Measurements from ENCODE around the gene RXRA. TPM values are rescaled to one million over a fixed set of nuclear protein-coding genes. Genes with fewer than 3 reads are reported as not detected.
A peak's percentile ranks its signal among the peaks of the same experiment; 100 is the strongest.

Gene RXRA
- total and polyA plus RNA-seq, 7 experiments from 2014 or later, result 0.31 to 59.5 (median 8.4) TPM

- H3K27ac ChIP-seq (ENCODE audit: low read depth, low read length), result no peak overlapping the region
- no peaks in the 10 kb centered on the region for H3K27me3 Mint-ChIP-seq
- intact Hi-C loops (cut with micrococcal nuclease), result no loop called here
These were observed 10.7 kb downstream of the RXRA start for GRCh38 chr9:134336924-134337323.

DNA sequence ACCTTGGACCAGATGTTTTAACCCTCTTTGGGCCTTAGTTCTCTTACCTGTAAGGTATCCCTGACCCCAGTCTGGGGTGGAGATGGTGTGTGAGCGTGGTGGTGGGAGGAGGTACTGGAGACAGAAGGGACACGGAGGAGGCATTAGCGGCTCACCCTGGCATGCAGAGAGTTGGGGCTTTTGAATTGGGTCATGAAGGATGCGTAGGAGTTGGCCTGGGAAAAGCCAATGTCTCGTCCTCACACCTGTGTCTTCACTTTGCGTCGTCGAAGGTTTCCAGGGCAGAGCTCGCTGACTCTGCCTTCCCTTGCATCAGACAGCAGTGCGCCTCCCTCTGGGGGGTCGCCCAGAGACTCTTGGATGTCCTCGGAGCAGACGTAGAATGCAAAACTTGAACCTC is 11.2 kb downstream of the RXRA start:
- no peaks in the 10 kb centered on the region for H3K27me3 ChIP-seq (ENCODE audit: control insufficient read depth in 2 of 2, insufficient read depth in 2 of 2, low read length in 2 of 2)
- intact Hi-C loops (cut with micrococcal nuclease), result no loop called here
- H3K4me1 ChIP-seq (ENCODE audit: control insufficient read depth in 2 of 2, insufficient read depth in 2 of 2, low read length in 2 of 2), result no peaks in the 10 kb centered on the region
- DNase-seq (no peak), ATAC-seq (no peak)
- Mint-ChIP-seq H3K27me3 (no peaks in the 10 kb centered on the region), H3K36me3 (no peaks in the 10 kb centered on the region), H3K27ac (peak overlapping the region in 1 of 9 donors; percentile 51), H3K9me3 (no peaks in the 10 kb centered on the region), H3K4me3 (no peak overlapping the region), H3K4me1 (peaks cover 0 to 21% (median 6%) of the 10 kb centered on the region in 7 donors)
- ChIA-PET CTCF (no interaction called here), POLR2A (no interaction called here)
- H3K9me3 ChIP-seq (ENCODE audit: control insufficient read depth in 2 of 3, low read length in 3 of 3), result no peaks in the 10 kb centered on the region
- no peak overlapping the region for H3K4me3 ChIP-seq (ENCODE audit: low read length)
- no peak overlapping the region for H3K27ac ChIP-seq (ENCODE audit: low read depth, low read length)
- no peaks in the 10 kb centered on the region for H3K36me3 ChIP-seq (ENCODE audit: control insufficient read depth in 2 of 3, insufficient read depth in 3 of 3, low read length in 3 of 3)

More at GRCh38 chr9:134336924-134337323, 10.7 kb downstream of the RXRA start:
- Mint-ChIP-seq H3K9me3 (no peaks in the 10 kb centered on the region), H3K4me1 (peaks cover 0 to 16% (median 6%) of the 10 kb centered on the region in 7 donors), H3K36me3 (no peaks in the 10 kb centered on the region), H3K27ac (no peak overlapping the region), H3K4me3 (no peak overlapping the region)
- H3K36me3 ChIP-seq (ENCODE audit: control insufficient read depth in 2 of 3, insufficient read depth in 3 of 3, low read length in 3 of 3), result no peaks in the 10 kb centered on the region
- no peaks in the 10 kb centered on the region for H3K9me3 ChIP-seq (ENCODE audit: control insufficient read depth in 2 of 3, low read length in 3 of 3)
- no peaks in the 10 kb centered on the region for H3K27me3 ChIP-seq (ENCODE audit: control insufficient read depth in 2 of 2, insufficient read depth in 2 of 2, low read length in 2 of 2)
- H3K4me3 ChIP-seq (ENCODE audit: low read length), result no peak overlapping the region
- POLR2A ChIA-PET, result no interaction called here
- H3K4me1 ChIP-seq (ENCODE audit: control insufficient read depth in 2 of 2, insufficient read depth in 2 of 2, low read length in 2 of 2), result no peaks in the 10 kb centered on the region
- CTCF ChIA-PET, result interaction anchor here (0.7 kb wide), 1 partner anchor 12 kb away, joined by 3 read pairs; no protein-coding TSS in a partner anchor
- ATAC-seq (no peak), DNase-seq (no peak)

DNA sequence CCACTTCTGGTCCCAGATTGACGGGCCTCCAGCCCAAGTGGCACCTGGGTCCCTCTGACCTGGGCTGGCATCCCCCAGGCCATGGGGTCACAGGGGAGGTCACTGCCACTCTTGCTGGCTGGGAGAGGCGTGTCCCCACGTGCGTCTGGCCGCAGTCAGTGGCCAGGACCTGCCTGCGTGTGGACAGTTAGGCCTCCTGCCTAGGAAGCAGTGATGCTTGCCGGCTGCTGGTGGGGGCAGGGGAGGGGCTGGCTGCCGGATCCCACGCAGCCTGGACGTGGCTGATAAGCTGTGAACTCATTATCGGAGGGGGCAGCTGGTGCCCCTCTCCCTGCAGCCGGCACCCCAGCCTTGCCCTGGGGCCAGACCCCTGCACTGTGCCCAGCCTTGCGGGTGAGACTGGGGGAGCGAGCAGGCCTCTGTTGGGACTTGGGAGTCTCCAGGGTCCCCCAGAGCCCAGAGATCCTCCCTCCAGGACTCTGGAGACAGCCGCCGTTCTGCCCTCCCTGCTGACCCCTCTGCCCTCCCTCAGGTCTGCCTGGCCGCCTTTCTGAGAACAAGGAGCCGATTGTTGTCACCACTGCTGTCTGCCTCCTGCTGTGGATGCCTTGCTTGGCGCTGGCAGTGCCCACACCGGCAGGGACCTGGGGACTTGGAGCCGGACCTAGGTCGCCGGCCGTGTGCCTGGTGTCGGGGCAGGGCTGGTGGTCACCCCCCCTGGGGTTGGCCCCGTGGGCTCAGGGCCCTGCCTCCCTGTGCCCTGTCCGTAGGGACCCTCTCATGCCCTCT is 12.3 kb downstream of the RXRA start:
- no peaks in the 10 kb centered on the region for H3K36me3 Mint-ChIP-seq
- ChIA-PET CTCF (interaction anchor here (0.7 kb wide), 1 partner anchor 233 kb away, joined by 4 read pairs; no protein-coding TSS in a partner anchor), POLR2A (no interaction called here)
- H3K27ac Mint-ChIP-seq, result no peak overlapping the region
- ATAC-seq, result no peak
- no peaks in the 10 kb centered on the region for H3K9me3 Mint-ChIP-seq
- no peak overlapping the region for H3K4me3 Mint-ChIP-seq
- H3K4me3 ChIP-seq (ENCODE audit: low read length), result no peak overlapping the region
- peaks cover 0 to 28% (median 17%) of the 10 kb centered on the region in 7 donors for H3K4me1 Mint-ChIP-seq
- no peak for DNase-seq
- no peaks in the 10 kb centered on the region for H3K36me3 ChIP-seq (ENCODE audit: control insufficient read depth in 2 of 3, insufficient read depth in 3 of 3, low read length in 3 of 3)
- H3K27ac ChIP-seq (ENCODE audit: low read depth, low read length), result no peak overlapping the region
- no peaks in the 10 kb centered on the region for H3K27me3 ChIP-seq (ENCODE audit: control insufficient read depth in 2 of 2, insufficient read depth in 2 of 2, low read length in 2 of 2)
- H3K4me1 ChIP-seq (ENCODE audit: control insufficient read depth in 2 of 2, insufficient read depth in 2 of 2, low read length in 2 of 2), result no peaks in the 10 kb centered on the region
- intact Hi-C loops (cut with micrococcal nuclease), result no loop called here
- no peaks in the 10 kb centered on the region for H3K27me3 Mint-ChIP-seq
- H3K9me3 ChIP-seq (ENCODE audit: control insufficient read depth in 2 of 3, low read length in 3 of 3), result no peaks in the 10 kb centered on the region

- ChIA-PET POLR2A (no interaction called here), CTCF (interaction anchor here (0.7 kb wide), 1 partner anchor 234 kb away, joined by 4 read pairs; no protein-coding TSS in a partner anchor)
- no peak overlapping the region for H3K4me3 ChIP-seq (ENCODE audit: low read length)
- no peak overlapping the region for H3K27ac ChIP-seq (ENCODE audit: low read depth, low read length)
- H3K27me3 ChIP-seq (ENCODE audit: control insufficient read depth in 2 of 2, insufficient read depth in 2 of 2, low read length in 2 of 2), result no peaks in the 10 kb centered on the region
- H3K4me1 ChIP-seq (ENCODE audit: control insufficient read depth in 2 of 2, insufficient read depth in 2 of 2, low read length in 2 of 2), result peaks cover under 1 to 6% of the 10 kb centered on the region in 2 donors
- H3K9me3 ChIP-seq (ENCODE audit: control insufficient read depth in 2 of 3, low read length in 3 of 3), result no peaks in the 10 kb centered on the region
- Mint-ChIP-seq H3K27me3 (no peaks in the 10 kb centered on the region), H3K36me3 (no peaks in the 10 kb centered on the region), H3K27ac (no peak overlapping the region), H3K4me1 (peaks cover 0 to 32% (median 24%) of the 10 kb centered on the region in 7 donors), H3K4me3 (no peak overlapping the region), H3K9me3 (no peaks in the 10 kb centered on the region)
- DNase-seq, result no peak
- no peak for ATAC-seq
- intact Hi-C loops (cut with micrococcal nuclease), result no loop called here
- no peaks in the 10 kb centered on the region for H3K36me3 ChIP-seq (ENCODE audit: control insufficient read depth in 2 of 3, insufficient read depth in 3 of 3, low read length in 3 of 3)
These were observed 13.0 kb downstream of the RXRA start for GRCh38 chr9:134339183-134339806.

DNA sequence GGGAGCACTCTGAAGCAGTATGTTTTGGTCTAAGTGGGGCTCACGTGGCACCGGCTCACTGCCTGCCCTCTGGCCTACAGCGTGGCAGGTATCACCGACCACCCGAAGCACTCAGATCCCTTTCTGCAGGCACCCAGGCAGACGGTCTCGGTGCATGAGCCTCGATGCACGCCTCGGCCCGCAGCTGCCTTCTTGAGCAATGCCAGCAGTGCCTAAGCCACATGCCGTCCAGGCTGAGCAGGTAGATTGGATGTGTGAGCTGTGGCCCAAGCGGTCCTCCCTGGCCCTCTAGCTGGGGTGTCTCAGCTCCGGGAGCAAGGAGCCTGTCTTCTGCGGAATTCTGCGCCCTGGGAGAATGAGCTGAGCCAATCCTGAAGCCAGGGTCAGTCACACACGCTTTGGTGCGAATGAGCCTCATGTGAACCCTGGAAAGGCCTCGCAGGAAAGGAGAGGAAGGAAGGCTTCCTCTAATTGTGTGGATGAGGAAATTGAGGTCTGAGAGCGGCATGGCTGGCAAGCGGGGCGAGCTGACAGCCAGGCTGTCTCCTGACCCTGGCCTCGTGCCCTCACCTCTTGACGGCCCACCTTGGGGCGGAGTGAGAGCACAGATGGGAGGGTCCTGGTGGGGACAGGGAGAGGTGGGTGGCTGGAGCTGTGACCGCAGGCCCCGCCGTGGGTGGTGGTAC is 14.4 kb downstream of the RXRA start:
- no peaks in the 10 kb centered on the region for H3K27me3 Mint-ChIP-seq
- no peak overlapping the region for H3K27ac Mint-ChIP-seq
- Histone ChIP-seq H3K4me1 (ENCODE audit: control insufficient read depth in 2 of 2, insufficient read depth in 2 of 2, low read length in 2 of 2) (peaks cover 3 to 8% of the 10 kb centered on the region in 2 donors), H3K27ac (ENCODE audit: low read depth, low read length) (no peak overlapping the region), H3K4me3 (ENCODE audit: low read length) (no peak overlapping the region), H3K9me3 (ENCODE audit: control insufficient read depth in 2 of 3, low read length in 3 of 3) (no peaks in the 10 kb centered on the region), H3K27me3 (ENCODE audit: control insufficient read depth in 2 of 2, insufficient read depth in 2 of 2, low read length in 2 of 2) (no peaks in the 10 kb centered on the region), H3K36me3 (ENCODE audit: control insufficient read depth in 2 of 3, insufficient read depth in 3 of 3, low read length in 3 of 3) (no peaks in the 10 kb centered on the region)
- ChIA-PET POLR2A (no interaction called here), CTCF (no interaction called here)
- intact Hi-C loops (cut with micrococcal nuclease), result loop anchor here in 1 of 2 donors (5.0 kb wide), 1 partner anchor 102 kb away; no protein-coding TSS in a partner anchor
- ATAC-seq (peak; percentile 33), DNase-seq (no peak)
- peaks cover 0 to 35% (median 29%) of the 10 kb centered on the region in 7 donors for H3K4me1 Mint-ChIP-seq
- H3K36me3 Mint-ChIP-seq, result no peaks in the 10 kb centered on the region
- peak overlapping the region in 1 of 10 donors; percentile 23 for H3K4me3 Mint-ChIP-seq
- no peaks in the 10 kb centered on the region for H3K9me3 Mint-ChIP-seq

GRCh38 chr9:134341306-134341705 is 15.1 kb downstream of the RXRA start:
- peak; percentile 45 for ATAC-seq
- intact Hi-C loops (cut with micrococcal nuclease), result loop anchor here in 1 of 2 donors (5.0 kb wide), 1 partner anchor 101 kb away; no protein-coding TSS in a partner anchor
- Mint-ChIP-seq H3K4me1 (peaks cover 0 to 37% (median 29%) of the 10 kb centered on the region in 7 donors), H3K27ac (no peak overlapping the region), H3K4me3 (no peak overlapping the region), H3K27me3 (no peaks in the 10 kb centered on the region), H3K36me3 (no peaks in the 10 kb centered on the region), H3K9me3 (no peaks in the 10 kb centered on the region)
- no peaks in the 10 kb centered on the region for H3K36me3 ChIP-seq (ENCODE audit: control insufficient read depth in 2 of 3, insufficient read depth in 3 of 3, low read length in 3 of 3)
- DNase-seq, result no peak
- no peaks in the 10 kb centered on the region for H3K27me3 ChIP-seq (ENCODE audit: control insufficient read depth in 2 of 2, insufficient read depth in 2 of 2, low read length in 2 of 2)
- H3K9me3 ChIP-seq (ENCODE audit: control insufficient read depth in 2 of 3, low read length in 3 of 3), result no peaks in the 10 kb centered on the region
- CTCF ChIA-PET, result no interaction called here
- no peak overlapping the region for H3K27ac ChIP-seq (ENCODE audit: low read depth, low read length)
- POLR2A ChIA-PET, result no interaction called here
- peaks cover 3 to 8% of the 10 kb centered on the region in 2 donors for H3K4me1 ChIP-seq (ENCODE audit: control insufficient read depth in 2 of 2, insufficient read depth in 2 of 2, low read length in 2 of 2)
- no peak overlapping the region for H3K4me3 ChIP-seq (ENCODE audit: low read length)
